Endothelial cell of umbilical vein (primary cell): ENCODE results near the gene OVOL2. TPM values are rescaled to one million over a fixed set of nuclear protein-coding genes. Genes with fewer than 3 reads are reported as not detected.

Source experiments
- BruUV-seq: library from RNA; stranded (reverse); fragments of 400-500 nt; replicated peaks from 2 replicates; lab custom pipeline; 2021; lab: Mats Ljungman, UMichigan
- CTCF ChIA-PET: fragments of 300-600, 350-600 bp; sonication (Branson Sonifier 250); formaldehyde crosslinking; loops from one replicate; lab custom pipeline; 2021; ENCODE audit warnings: antibody characterized with exemption, inconsistent platforms; lab: Charles Lee
- POLR2A ChIA-PET: fragments of 300-600, 350-600 bp; sonication (Branson Sonifier 250); formaldehyde crosslinking; loops from one replicate; lab custom pipeline; 2021; ENCODE audit warnings: antibody characterized with exemption, inconsistent platforms; lab: Charles Lee
- DNase-seq: peaks from one replicate; pipeline ENCODE4 v3.0.0-alpha.2; 2011; ENCODE audit warnings: low read depth, low spot score
- FAIRE-seq: peaks from 2 replicates; lab custom pipeline; 2011; peaks lifted over from hg19 to GRCh38; lab: Jason Lieb, UNC
- H2AFZ ChIP-seq: 2 replicates; pipeline ENCODE4 v1.6.0; 2012; ENCODE audit warnings: low read depth, low read length, control low read depth, inconsistent platforms
- H3K27ac ChIP-seq: 2 replicates; pipeline ENCODE4 v1.5.1; 2011; ENCODE audit warnings: low read depth, mild to moderate bottlenecking, control low read depth, low read length, moderate library complexity; ENCODE audit not compliant: insufficient read depth
- H3K27me3 ChIP-seq, 2 experiments: 2 replicates each; pipeline versions ENCODE4 v1.6.0 to v1.6.1; 2011; ENCODE audit warnings: low read length in 2 of 2, mixed read lengths in 1 of 2; ENCODE audit not compliant: control insufficient read depth in 2 of 2, insufficient read depth in 2 of 2
- H3K36me3 ChIP-seq, 2 experiments: 2 replicates in 1 of 2; 3 replicates in 1 of 2; pipeline ENCODE4 v1.5.1; 2011; ENCODE audit warnings: low read length in 2 of 2, mild to moderate bottlenecking in 1 of 2, moderate library complexity in 1 of 2; ENCODE audit not compliant: control insufficient read depth in 2 of 2, insufficient read depth in 2 of 2; ENCODE audit errors: extremely low read depth in 1 of 2
- H3K4me1 ChIP-seq: 3 replicates; pipeline ENCODE4 v1.5.1; 2011; ENCODE audit warnings: mild to moderate bottlenecking, low read length; ENCODE audit not compliant: control insufficient read depth, insufficient read depth; ENCODE audit errors: extremely low read depth
- H3K4me2 ChIP-seq: 2 replicates; pipeline ENCODE4 v1.6.1; 2011; ENCODE audit warnings: low read length, control low read depth, mixed read lengths; ENCODE audit not compliant: insufficient read depth
- H3K4me3 ChIP-seq, 3 experiments: fragments of 200-600 bp in 1 of 3; sonication (generic), shearing (Covaris generic) in 1 of 3; replicated peaks in 1 of 3; 2 replicates each; pipeline ENCODE4 v1.5.1; 2011 to 2016; ENCODE audit warnings: control low read depth in 3 of 3, low read length in 3 of 3, mild to moderate bottlenecking in 2 of 3, inconsistent platforms in 1 of 3, low read depth in 1 of 3, moderate library complexity in 1 of 3; ENCODE audit not compliant: insufficient read depth in 1 of 3
- H3K79me2 ChIP-seq: 2 replicates; pipeline ENCODE4 v1.6.0; 2012; ENCODE audit warnings: low read length, inconsistent platforms; ENCODE audit not compliant: control insufficient read depth, insufficient read depth
- H3K9ac ChIP-seq: replicated peaks from 2 replicates; pipeline ENCODE3; 2011; ENCODE audit warnings: low read length, control low read depth; ENCODE audit not compliant: insufficient read depth; ENCODE audit errors: extremely low read depth
- H3K9me1 ChIP-seq: replicated peaks from 3 replicates; pipeline ENCODE4 v1.6.0; 2011; ENCODE audit warnings: mild to moderate bottlenecking, low read length; ENCODE audit not compliant: control insufficient read depth, insufficient read depth; ENCODE audit errors: extremely low read depth
- H3K9me3 ChIP-seq: replicated peaks from 2 replicates; pipeline ENCODE4 v1.5.1; 2012; ENCODE audit warnings: low read length, inconsistent platforms; ENCODE audit not compliant: control insufficient read depth, insufficient read depth
- H4K20me1 ChIP-seq: replicated peaks from 2 replicates; pipeline ENCODE3; 2011; ENCODE audit warnings: mild to moderate bottlenecking, low read length; ENCODE audit not compliant: control insufficient read depth, insufficient read depth; ENCODE audit errors: extremely low read depth
- EZH2 ChIP-seq: IDR thresholded peaks from 2 replicates; pipeline ENCODE4 v1.6.1; 2012; ENCODE audit warnings: borderline replicate concordance, low read depth, mild to moderate bottlenecking, moderate library complexity, low read length, inconsistent platforms; ENCODE audit not compliant: severe bottlenecking
- FOS ChIP-seq: IDR thresholded peaks from 2 replicates; pipeline ENCODE4 v1.6.1; 2011; ENCODE audit warnings: mild to moderate bottlenecking, low read length, moderate library complexity, borderline replicate concordance; ENCODE audit not compliant: insufficient read depth
- GATA2 ChIP-seq: IDR thresholded peaks from 2 replicates; pipeline ENCODE4 v1.7.0; 2011; ENCODE audit warnings: low read depth, mild to moderate bottlenecking, moderate library complexity, mixed read lengths, low read length; ENCODE audit not compliant: insufficient read length, insufficient read depth
- JUN ChIP-seq: IDR thresholded peaks from 2 replicates; pipeline ENCODE4 v1.6.1; 2011; ENCODE audit warnings: borderline replicate concordance, low read depth; ENCODE audit not compliant: insufficient read length, insufficient read depth
- MAX ChIP-seq: IDR thresholded peaks from 2 replicates; pipeline ENCODE4 v1.6.1; 2011; ENCODE audit not compliant: insufficient read depth, insufficient read length
- MYC ChIP-seq: IDR thresholded peaks from one replicate; pipeline ENCODE4 v1.6.1; 2011; ENCODE audit warnings: mild to moderate bottlenecking, low read depth, low read length
- POLR2AphosphoS5 ChIP-seq: IDR thresholded peaks from 2 replicates; pipeline ENCODE4 v1.6.1; 2012; ENCODE audit warnings: low read depth, mild to moderate bottlenecking, control low read depth, low read length, moderate library complexity; ENCODE audit not compliant: insufficient read depth
- dilution Hi-C: fragments of 300-500 bp; cut with MboI; formaldehyde crosslinking; loops from one replicate; pipeline ENCODE4 v1.15.0; 2019; ENCODE audit warnings: low sequenced_read_pairs; ENCODE audit not compliant: extremely low pct_ligation_motif_present
- intact Hi-C: fragments of 100-400 bp; cut with micrococcal nuclease; formaldehyde crosslinking; loops from one replicate; pipeline ENCODE4 v1.10.0; 2022
- polyA plus RNA-seq, 4 experiments: library from polyadenylated mRNA; depleted of rRNA in 3 of 4; stranded (reverse) in 3 of 4; unstranded in 1 of 4; fragments of >200 nt; gene quantifications; 2 replicates each; pipeline versions ENCODE4 v1.2.1 to v1.2.3, GENCODE V29; 2011 to 2012; ENCODE audit warnings: missing spikeins in 1 of 4
- total RNA-seq: library from RNA; stranded (reverse); gene quantifications from 2 replicates; pipeline ENCODE4 v1.2.3, GENCODE V29; 2021

OVOL2 gene
- total and polyA plus RNA-seq, 2 donors (not counting 3 experiments of a cell fraction or from before 2014, with no cell fraction given), result not detected

DNA sequence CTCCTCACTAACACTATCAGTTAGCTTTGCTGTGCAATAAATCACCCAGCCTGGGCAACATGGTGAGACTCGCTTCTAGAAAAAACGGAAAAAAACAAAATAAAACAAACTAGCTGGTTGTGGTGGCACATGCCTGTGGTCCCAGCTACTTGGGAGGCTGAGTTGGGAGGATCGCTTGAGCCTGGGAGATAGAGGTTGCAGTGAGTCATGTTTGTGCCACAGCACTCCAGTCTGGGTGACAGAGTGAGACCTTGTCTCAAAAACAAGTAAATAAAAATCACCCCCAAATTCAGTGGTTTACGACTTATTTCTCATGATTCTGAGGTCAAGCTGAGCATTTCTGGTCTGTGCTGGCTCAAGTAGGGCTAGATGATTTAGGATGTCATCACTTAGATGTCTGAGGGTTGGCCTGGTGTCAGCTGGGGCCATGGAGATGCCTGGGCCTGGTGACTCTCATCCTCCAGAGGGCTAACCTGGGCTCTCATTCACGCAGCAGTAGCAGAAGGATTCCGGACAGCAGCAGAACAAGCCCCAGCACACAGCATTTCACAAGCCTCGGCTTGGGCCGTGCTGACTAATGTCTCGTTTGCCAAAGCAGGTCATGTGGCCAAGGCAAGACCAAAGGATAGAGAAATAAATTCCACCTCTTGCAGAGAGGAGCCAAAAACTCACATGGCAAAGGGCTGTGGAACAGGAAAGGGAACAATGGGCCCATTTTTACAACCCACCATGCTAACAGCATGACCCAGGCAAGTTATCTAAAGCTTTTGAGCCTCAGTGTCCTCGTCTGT lies 56.4 kb downstream of the OVOL2 start:
- dilution Hi-C loops (no loop called here), intact Hi-C loops (no loop called here)
- Histone ChIP-seq H3K9me1 (no peaks in the 10 kb centered on the region), H3K9ac (no peak overlapping the region), H3K4me3 (no peak overlapping the region), H2AFZ (no peak overlapping the region), H3K27ac (no peak overlapping the region), H3K36me3 (no peaks in the 10 kb centered on the region), H3K4me2 (no peak overlapping the region), H3K9me3 (no peaks in the 10 kb centered on the region), H4K20me1 (no peaks in the 10 kb centered on the region), H3K79me2 (no peaks in the 10 kb centered on the region), H3K4me1 (no peaks in the 10 kb centered on the region), H3K27me3 (peaks cover 0 to 4% of the 10 kb centered on the region in 2 experiments)
- DNase-seq (no peak), FAIRE-seq (no peak)
- BruUV-seq, result no TSS peak
- TF ChIP-seq MYC (no peak), FOS (no peak), GATA2 (no peak), EZH2 (no peak), MAX (no peak), POLR2AphosphoS5 (no peak), JUN (no peak)
- POLR2A ChIA-PET, result no interaction called here
- CTCF ChIA-PET, result interaction anchor here (0.9 kb wide), 2 partner anchors 16 to 43 kb away, joined by 3 to 7 read pairs; no protein-coding TSS in a partner anchor
